ENCODE data around the gene XXYLT1. TPM values are rescaled to one million over a fixed set of nuclear protein-coding genes. Genes with fewer than 3 reads are reported as not detected.

The XXYLT1 gene
- total and polyA plus RNA-seq, 2 of the 8 experiments (the other 6 are each of a cell fraction or from before 2014, with no cell fraction given) = 18.9 to 23.8 TPM

- no peak for DNase-seq (ENCODE audit: low read depth in 1 of 2, low spot score in 2 of 2)
Observed at GRCh38 chr3:195129644-195130492, 141.1 kb downstream of the XXYLT1 start.

More at GRCh38 chr3:195129644-195130492, 141.1 kb downstream of the XXYLT1 start:
- H2BK20ac ChIP-seq (ENCODE audit: low read length) = no peak overlapping the region
- no peak for FAIRE-seq
- ChIA-PET POLR2A (ENCODE audit: partially characterized antibody) (no interaction called here), CTCF (ENCODE audit: partially characterized antibody) (interaction anchor here (0.5 to 4.9 kb wide), 9 partner anchors 9 to 447 kb away, joined by 3 to 31 read pairs (median 4); no protein-coding TSS in a partner anchor)
- H3K14ac ChIP-seq (ENCODE audit: insufficient read length) = no peak overlapping the region
- no peak overlapping the region for H2AK5ac ChIP-seq (ENCODE audit: low read depth, low read length)
- H3K23me2 ChIP-seq (ENCODE audit: low read depth, low read length) = no peaks in the 10 kb centered on the region
- no peak overlapping the region for H3K56ac ChIP-seq (replicated peaks; ENCODE audit: insufficient read length, low read depth, low read length)
- H2BK15ac ChIP-seq (ENCODE audit: low read length) = no peak overlapping the region
- H2BK120ac ChIP-seq (replicated peaks; ENCODE audit: low read depth, low read length) = no peak overlapping the region
- H3K9me3 ChIP-seq (ENCODE audit: insufficient read depth in 2 of 2, low read depth in 1 of 2, low read length in 1 of 2) = no peaks in the 10 kb centered on the region
- no peak overlapping the region for H3K23ac ChIP-seq (ENCODE audit: insufficient read length)
- H2BK12ac ChIP-seq (ENCODE audit: low read depth, low read length) = no peak overlapping the region
- no peak overlapping the region for H3K4me2 ChIP-seq (ENCODE audit: insufficient read depth in 1 of 2, low read depth in 2 of 2, low read length in 2 of 2)
- H4K5ac ChIP-seq (ENCODE audit: insufficient read length, low read depth, low read length) = no peak overlapping the region
- H3K79me2 ChIP-seq (ENCODE audit: control insufficient read depth in 1 of 2, insufficient read depth in 2 of 2, low read length in 2 of 2) = no peaks in the 10 kb centered on the region
- H2AFZ ChIP-seq (ENCODE audit: low read length) = no peak overlapping the region
- no peaks in the 10 kb centered on the region for H3K4me1 ChIP-seq (replicated peaks in 1 of 4; ENCODE audit: control insufficient read depth in 3 of 4, insufficient read depth in 4 of 4, low read length in 3 of 4)
- no peak overlapping the region for H3K4me3 ChIP-seq (ENCODE audit: extremely low read depth in 1 of 4, insufficient read depth in 2 of 4, low read depth in 3 of 4, low read length in 4 of 4)
- no peaks in the 10 kb centered on the region for H3K27me3 ChIP-seq (replicated peaks in 1 of 4; ENCODE audit: control insufficient read depth in 3 of 4, extremely low read depth in 1 of 4, insufficient read depth in 3 of 4, low read length in 3 of 4)
- H3K27ac ChIP-seq (ENCODE audit: low read depth, low read length) = no peak overlapping the region
- H3K18ac ChIP-seq (ENCODE audit: extremely low read depth, low read length) = no peak overlapping the region
- no peaks in the 10 kb centered on the region for H3K36me3 ChIP-seq (ENCODE audit: control insufficient read depth in 2 of 4, insufficient read depth in 4 of 4, low read length in 3 of 4)
- no peak overlapping the region for H2BK5ac ChIP-seq (ENCODE audit: low read depth, low read length)
- 0 out of 2 replicates have a peak, but pooled peaks cover 2% of the 10 kb centered on the region for H3K79me1 ChIP-seq (ENCODE audit: low read depth, low read length)
- WGBS, 2 experiments (ENCODE audit: extremely low coverage in 1 of 2, insufficient coverage in 1 of 2, insufficient read length in 1 of 2, insufficient replicate concordance in 2 of 2, low coverage in 1 of 2, low lambda C conversion rate in 2 of 2, missing lambda C conversion rate in 1 of 2) = 93% methylated on average over 11 of the region's 11 CpGs; no CpG with 5 or more reads in 1 of the 2 experiments
- H4K8ac ChIP-seq (ENCODE audit: extremely low read depth, insufficient read depth, low read length) = no peak overlapping the region
- H4K20me1 ChIP-seq (replicated peaks in 1 of 2; ENCODE audit: control insufficient read depth in 1 of 2, insufficient read depth in 2 of 2, low read length in 2 of 2) = peaks cover 2 to 3% of the 10 kb centered on the region in 2 experiments
- no peak overlapping the region for H3K9ac ChIP-seq (replicated peaks in 1 of 4; ENCODE audit: extremely low read depth in 1 of 4, low read depth in 3 of 4, low read length in 3 of 4)
- no peak overlapping the region for H4K91ac ChIP-seq (replicated peaks; ENCODE audit: insufficient read length, low read length)
- H3K4ac ChIP-seq (replicated peaks; ENCODE audit: insufficient read length, low read depth, low read length) = no peak overlapping the region
